Measurements from ENCODE around the gene NUP62. TPM values are rescaled to one million over a fixed set of nuclear protein-coding genes. Genes with fewer than 3 reads are reported as not detected.
A peak's percentile ranks its signal among the peaks of the same experiment; 100 is the strongest.

The NUP62 gene
- total RNA-seq, 5 donors from 2014 or later (not counting 1 experiment from before 2014, with no cell fraction given), result 36.2 to 67.5 (median 59.5) TPM

- H3K9me3 ChIP-seq, result no peaks in the 10 kb centered on the region
- no peaks in the 10 kb centered on the region for H3K27me3 Mint-ChIP-seq
- H3K9me3 Mint-ChIP-seq, result no peaks in the 10 kb centered on the region
- H3K36me3 ChIP-seq (ENCODE audit: control insufficient read depth in 2 of 2, extremely low read depth in 1 of 2, insufficient read depth in 1 of 2, low read length in 1 of 2), result peaks cover 17 to 38% of the 10 kb centered on the region in 2 donors
- ChIA-PET CTCF (no interaction called here), POLR2A (interaction anchor here in 1 of 2 donors (1.1 kb wide), 1 partner anchor 10 kb away, joined by 6 read pairs; the partner anchor contains the start of gene PNKP)
- H3K27me3 ChIP-seq (replicated peaks in 1 of 2; ENCODE audit: control insufficient read depth in 2 of 2, extremely low read depth in 1 of 2, insufficient read depth in 2 of 2, low read length in 1 of 2), result no peaks in the 10 kb centered on the region
- no peak overlapping the region for H3K4me3 Mint-ChIP-seq
- peaks cover 19% of the 10 kb centered on the region for H3K36me3 Mint-ChIP-seq
- peaks cover 10 to 29% of the 10 kb centered on the region in 2 experiments for H3K4me1 ChIP-seq (ENCODE audit: control insufficient read depth in 1 of 2, extremely low read depth in 1 of 2, insufficient read depth in 2 of 2, low read length in 2 of 2)
- H3K27ac ChIP-seq (ENCODE audit: low read length), result peak overlapping the region; percentile 99
- peak; percentile 61 to 67 (median 64) for ATAC-seq (replicated peaks in 1 of 4)
- peak overlapping the region; percentile 68 to 75 for H3K4me3 ChIP-seq (ENCODE audit: control insufficient read depth in 1 of 2, extremely low read depth in 1 of 2, low read length in 1 of 2)
- DNase-seq, result peak in 34 of 35 experiments; percentile 92 to 99 (median 97)
- no peak overlapping the region for H3K27ac Mint-ChIP-seq
- 9% methylated on average over 30 of the region's 41 CpGs for WGBS (ENCODE audit: insufficient coverage)
- H3K4me1 Mint-ChIP-seq, result peaks cover 24 to 32% (median 28%) of the 10 kb centered on the region in 3 donors
These were observed 51.2 kb downstream of the NUP62 start for GRCh38 chr19:49877879-49878743.

GRCh38 chr19:49877020-49877878 lies 52.1 kb downstream of the NUP62 start, which contains the start of the genes AKT1S1 and TBC1D17:
AKT1S1 (minus strand) TSS chr19:49877355; CDS start chr19:49873295, 4,060 bp downstream.
TBC1D17 (plus strand) TSS chr19:49877702; CDS start chr19:49877724, 22 bp downstream.
- Histone ChIP-seq H3K4me3 (ENCODE audit: control insufficient read depth in 1 of 2, extremely low read depth in 1 of 2, low read length in 1 of 2) (peak within 1 kb of the TSS; percentile 75 to 97), H3K27ac (ENCODE audit: low read length) (peak within 1 kb of the TSS; percentile 99), H3K9me3 (no peaks in the 10 kb centered on the region), H3K4me1 (ENCODE audit: control insufficient read depth in 1 of 2, extremely low read depth in 1 of 2, insufficient read depth in 2 of 2, low read length in 2 of 2) (peaks cover 10 to 29% of the 10 kb centered on the region in 2 experiments), H3K27me3 (replicated peaks in 1 of 2; ENCODE audit: control insufficient read depth in 2 of 2, extremely low read depth in 1 of 2, insufficient read depth in 2 of 2, low read length in 1 of 2) (no peaks in the 10 kb centered on the region), H3K36me3 (ENCODE audit: control insufficient read depth in 2 of 2, extremely low read depth in 1 of 2, insufficient read depth in 1 of 2, low read length in 1 of 2) (peaks cover 12 to 29% of the 10 kb centered on the region in 2 donors)
- Mint-ChIP-seq H3K27me3 (no peaks in the 10 kb centered on the region), H3K36me3 (peaks cover 17% of the 10 kb centered on the region), H3K4me1 (peaks cover 24 to 32% (median 30%) of the 10 kb centered on the region in 3 donors), H3K9me3 (no peaks in the 10 kb centered on the region), H3K27ac (no peak within 1 kb of the TSS), H3K4me3 (no peak within 1 kb of the TSS)
- CTCF ChIA-PET, result no interaction called here
- peak; percentile 64 to 67 (median 66) for ATAC-seq (replicated peaks in 1 of 4)
- peak; percentile 94 to 100 (median 98) for DNase-seq
- under 1% methylated on average over 47 of the region's 61 CpGs for WGBS (ENCODE audit: insufficient coverage)
- POLR2A ChIA-PET, result interaction anchor here in 1 of 2 donors (1.1 kb wide), 1 partner anchor 9 kb away, joined by 6 read pairs; the partner anchor contains the start of gene PNKP

- no peak overlapping the region for H3K27ac Mint-ChIP-seq
- peak overlapping the region; percentile 75 to 97 for H3K4me3 ChIP-seq (ENCODE audit: control insufficient read depth in 1 of 2, extremely low read depth in 1 of 2, low read length in 1 of 2)
- whole genome bisulfite sequencing (ENCODE audit: insufficient coverage), result under 1% methylated on average over 46 of the region's 46 CpGs
- ChIA-PET CTCF (interaction anchor here in 1 of 2 donors (0.9 kb wide), 1 partner anchor 9 kb away, joined by 5 read pairs; the partner anchor contains the start of gene PNKP), POLR2A (interaction anchor here in 1 of 2 donors (1.1 kb wide), 1 partner anchor 8 kb away, joined by 6 read pairs; the partner anchor contains the start of gene PNKP)
- DNase-seq, result peak; percentile 93 to 99 (median 97)
- peaks cover 10 to 29% of the 10 kb centered on the region in 2 experiments for H3K4me1 ChIP-seq (ENCODE audit: control insufficient read depth in 1 of 2, extremely low read depth in 1 of 2, insufficient read depth in 2 of 2, low read length in 2 of 2)
- no peaks in the 10 kb centered on the region for H3K9me3 ChIP-seq
- no peaks in the 10 kb centered on the region for H3K9me3 Mint-ChIP-seq
- no peak overlapping the region for H3K4me3 Mint-ChIP-seq
- peak; percentile 62 to 67 (median 65) for ATAC-seq (replicated peaks in 1 of 4)
- H3K4me1 Mint-ChIP-seq, result peaks cover 24 to 36% (median 34%) of the 10 kb centered on the region in 3 donors
- peak overlapping the region; percentile 99 for H3K27ac ChIP-seq (ENCODE audit: low read length)
- peaks cover 7 to 22% of the 10 kb centered on the region in 2 donors for H3K36me3 ChIP-seq (ENCODE audit: control insufficient read depth in 2 of 2, extremely low read depth in 1 of 2, insufficient read depth in 1 of 2, low read length in 1 of 2)
- no peaks in the 10 kb centered on the region for H3K27me3 Mint-ChIP-seq
- peaks cover 12% of the 10 kb centered on the region for H3K36me3 Mint-ChIP-seq
- H3K27me3 ChIP-seq (replicated peaks in 1 of 2; ENCODE audit: control insufficient read depth in 2 of 2, extremely low read depth in 1 of 2, insufficient read depth in 2 of 2, low read length in 1 of 2), result no peaks in the 10 kb centered on the region
These were observed 52.8 kb downstream of the NUP62 start for GRCh38 chr19:49876422-49877019.

GRCh38 chr19:49875857-49876421 lies 53.4 kb downstream of the NUP62 start:
- DNase-seq, result peak in 29 of 35 experiments; percentile 13 to 69 (median 42)
- no peaks in the 10 kb centered on the region for H3K27me3 ChIP-seq (replicated peaks in 1 of 2; ENCODE audit: control insufficient read depth in 2 of 2, extremely low read depth in 1 of 2, insufficient read depth in 2 of 2, low read length in 1 of 2)
- H3K9me3 ChIP-seq, result no peaks in the 10 kb centered on the region
- H3K36me3 Mint-ChIP-seq, result peaks cover 9% of the 10 kb centered on the region
- ChIA-PET CTCF (interaction anchor here (0.5 to 0.9 kb wide), 2 partner anchors 8 to 593 kb away, joined by 3 to 5 read pairs; partner anchors contain the start of gene PNKP (in 1 of the 2)), POLR2A (no interaction called here)
- peaks cover 10 to 30% of the 10 kb centered on the region in 2 experiments for H3K4me1 ChIP-seq (ENCODE audit: control insufficient read depth in 1 of 2, extremely low read depth in 1 of 2, insufficient read depth in 2 of 2, low read length in 2 of 2)
- H3K36me3 ChIP-seq (ENCODE audit: control insufficient read depth in 2 of 2, extremely low read depth in 1 of 2, insufficient read depth in 1 of 2, low read length in 1 of 2), result peaks cover 1 to 19% of the 10 kb centered on the region in 2 donors
- no peaks in the 10 kb centered on the region for H3K9me3 Mint-ChIP-seq
- no peaks in the 10 kb centered on the region for H3K27me3 Mint-ChIP-seq
- under 1% methylated on average over 23 of the region's 28 CpGs for WGBS (ENCODE audit: insufficient coverage)
- peaks cover 24 to 36% (median 34%) of the 10 kb centered on the region in 3 donors for H3K4me1 Mint-ChIP-seq
- H3K4me3 ChIP-seq (ENCODE audit: control insufficient read depth in 1 of 2, extremely low read depth in 1 of 2, low read length in 1 of 2), result peak overlapping the region; percentile 75 to 97
- ATAC-seq (replicated peaks in 1 of 4), result peak in 1 of 4 experiments; percentile 6
- H3K4me3 Mint-ChIP-seq, result no peak overlapping the region
- peak overlapping the region; percentile 99 for H3K27ac ChIP-seq (ENCODE audit: low read length)
- no peak overlapping the region for H3K27ac Mint-ChIP-seq

- H3K4me1 Mint-ChIP-seq, result peaks cover 32 to 42% (median 39%) of the 10 kb centered on the region in 3 donors
- ATAC-seq (replicated peaks in 1 of 4) (no peak), DNase-seq (no peak)
- no peaks in the 10 kb centered on the region for H3K27me3 Mint-ChIP-seq
- no peak overlapping the region for H3K4me3 Mint-ChIP-seq
- ChIA-PET POLR2A (no interaction called here), CTCF (interaction anchor here (0.5 to 0.7 kb wide), 2 partner anchors 27 to 593 kb away, joined by 3 read pairs; no protein-coding TSS in a partner anchor)
- Histone ChIP-seq H3K27ac (ENCODE audit: low read length) (no peak overlapping the region), H3K9me3 (no peaks in the 10 kb centered on the region), H3K36me3 (ENCODE audit: control insufficient read depth in 2 of 2, extremely low read depth in 1 of 2, insufficient read depth in 1 of 2, low read length in 1 of 2) (peaks cover 0 to 11% of the 10 kb centered on the region in 2 donors), H3K4me3 (ENCODE audit: control insufficient read depth in 1 of 2, extremely low read depth in 1 of 2, low read length in 1 of 2) (no peak overlapping the region), H3K4me1 (ENCODE audit: control insufficient read depth in 1 of 2, extremely low read depth in 1 of 2, insufficient read depth in 2 of 2, low read length in 2 of 2) (peaks cover 10 to 35% of the 10 kb centered on the region in 2 experiments), H3K27me3 (replicated peaks in 1 of 2; ENCODE audit: control insufficient read depth in 2 of 2, extremely low read depth in 1 of 2, insufficient read depth in 2 of 2, low read length in 1 of 2) (no peaks in the 10 kb centered on the region)
- peaks cover 9% of the 10 kb centered on the region for H3K36me3 Mint-ChIP-seq
- H3K27ac Mint-ChIP-seq, result peak overlapping the region in 1 of 2 donors; percentile 39
- WGBS (ENCODE audit: insufficient coverage), result 83% methylated on average over 1 of the region's 4 CpGs
- H3K9me3 Mint-ChIP-seq, result no peaks in the 10 kb centered on the region
These were observed 54.1 kb downstream of the NUP62 start for GRCh38 chr19:49875177-49875576.

Measured in T-cell (primary cell).